Measurements from ENCODE around the gene FLOT1. TPM values are rescaled to one million over a fixed set of nuclear protein-coding genes. Genes with fewer than 3 reads are reported as not detected.

The FLOT1 gene
- total and polyA plus RNA-seq, 2 donors (not counting 3 experiments of a cell fraction or from before 2014, with no cell fraction given): 141 to 154 TPM

GRCh38 chr6:30743099-30744053 is 889 bp upstream of the FLOT1 start:
- H3K4me3 ChIP-seq (replicated peaks in 1 of 3; ENCODE audit: insufficient read depth in 1 of 3, low read depth in 1 of 3, low read length in 3 of 3): peak overlapping the region; percentile 37 to 83 (median 80)
- H2AFZ ChIP-seq (ENCODE audit: low read depth, low read length): no peak overlapping the region
- H3K4me2 ChIP-seq (ENCODE audit: insufficient read depth, low read length): peak overlapping the region; percentile 77
- DNase-seq (ENCODE audit: low read depth, low spot score) (peak; percentile 36), FAIRE-seq (no peak)
- intact Hi-C loops (cut with micrococcal nuclease): loop anchor here (1.0 to 5.0 kb wide), 5 partner anchors 9 to 344 kb away; no protein-coding TSS in a partner anchor
- TF ChIP-seq GATA2 (IDR thresholded peaks at IDR 0.05; ENCODE audit: insufficient read depth, insufficient read length, low read depth, low read length): no peak
- TF ChIP-seq POLR2AphosphoS5 (IDR thresholded peaks at IDR 0.05; ENCODE audit: insufficient read depth, low read depth, low read length): peak; percentile 34
- dilution Hi-C loops (cut with MboI; ENCODE audit: extremely low pct_ligation_motif_present, low sequenced_read_pairs): loop anchor here (25.0 kb wide), 1 partner anchor 144 kb away; the partner anchor contains the start of gene DDR1
- H3K27ac ChIP-seq (ENCODE audit: insufficient read depth, low read depth, low read length): peak overlapping the region; percentile 89
- TSS peak; percentile 91 for BruUV-seq (replicated peaks)
- H4K20me1 ChIP-seq (replicated peaks; ENCODE audit: control insufficient read depth, extremely low read depth, insufficient read depth, low read length): no peaks in the 10 kb centered on the region
- no peaks in the 10 kb centered on the region for H3K9me3 ChIP-seq (replicated peaks; ENCODE audit: control insufficient read depth, insufficient read depth, low read length)
- H3K27me3 ChIP-seq (ENCODE audit: control insufficient read depth in 2 of 2, insufficient read depth in 2 of 2, low read length in 2 of 2): no peaks in the 10 kb centered on the region
- H3K9ac ChIP-seq (replicated peaks; ENCODE audit: extremely low read depth, insufficient read depth, low read length): peak overlapping the region; percentile 92
- H3K36me3 ChIP-seq (ENCODE audit: control insufficient read depth in 2 of 2, extremely low read depth in 1 of 2, insufficient read depth in 2 of 2, low read length in 2 of 2): peaks cover 2% of the 10 kb centered on the region in 2 experiments
- no peaks in the 10 kb centered on the region for H3K9me1 ChIP-seq (replicated peaks; ENCODE audit: control insufficient read depth, extremely low read depth, insufficient read depth, low read length)
- ChIA-PET CTCF (interaction anchor here (1.1 to 2.3 kb wide), 6 partner anchors 9 to 344 kb away, joined by 4 to 10 read pairs (median 7); no protein-coding TSS in a partner anchor), POLR2A (interaction anchor here (1.2 to 2.1 kb wide), 8 partner anchors 9 to 77 kb away, joined by 3 to 25 read pairs (median 8); no protein-coding TSS in a partner anchor)
- peaks cover 41% of the 10 kb centered on the region for H3K79me2 ChIP-seq (ENCODE audit: control insufficient read depth, insufficient read depth, low read length)
- H3K4me1 ChIP-seq (ENCODE audit: control insufficient read depth, extremely low read depth, insufficient read depth, low read length): peaks cover 47% of the 10 kb centered on the region

DNA sequence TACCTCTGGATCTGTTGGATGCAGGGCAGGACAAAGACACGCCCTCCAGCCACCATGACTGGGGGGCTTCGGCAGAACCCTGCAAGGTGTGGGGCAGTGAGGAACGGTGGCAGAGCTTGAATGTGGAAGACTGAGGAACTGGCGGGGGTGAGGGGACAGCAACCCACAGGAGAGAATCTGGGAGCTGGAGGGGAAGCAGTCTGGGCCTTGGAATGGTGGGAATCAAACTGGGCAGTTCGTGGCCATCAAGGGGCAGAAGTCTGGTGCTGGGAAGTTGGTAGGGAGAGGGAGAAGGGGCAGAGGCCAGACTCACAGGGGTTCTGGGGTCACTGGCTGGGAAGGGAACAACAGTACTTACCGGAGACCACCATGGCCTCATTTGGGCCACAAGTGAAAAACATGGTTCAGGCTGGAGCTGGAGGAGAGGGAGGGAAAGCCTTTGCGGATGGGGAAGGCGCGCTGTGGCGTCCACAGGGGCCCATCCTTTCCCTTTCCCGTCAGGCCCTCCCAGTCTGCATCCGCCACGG is 635 bp downstream of the FLOT1 start:
- H3K4me2 ChIP-seq (ENCODE audit: insufficient read depth, low read length): peak overlapping the region; percentile 56
- no TSS peak for BruUV-seq (replicated peaks)
- no peaks in the 10 kb centered on the region for H3K27me3 ChIP-seq (ENCODE audit: control insufficient read depth in 2 of 2, insufficient read depth in 2 of 2, low read length in 2 of 2)
- peaks cover 43% of the 10 kb centered on the region for H3K79me2 ChIP-seq (ENCODE audit: control insufficient read depth, insufficient read depth, low read length)
- ChIA-PET CTCF (interaction anchor here (0.6 to 2.3 kb wide), 9 partner anchors 10 to 345 kb away, joined by 3 to 13 read pairs (median 6); no protein-coding TSS in a partner anchor), POLR2A (interaction anchor here (0.9 to 2.0 kb wide), 5 partner anchors 10 to 78 kb away, joined by 3 to 11 read pairs (median 4); no protein-coding TSS in a partner anchor)
- H3K9ac ChIP-seq (replicated peaks; ENCODE audit: extremely low read depth, insufficient read depth, low read length): peak overlapping the region; percentile 92
- no peak overlapping the region for H2AFZ ChIP-seq (ENCODE audit: low read depth, low read length)
- DNase-seq (ENCODE audit: low read depth, low spot score) (peak; percentile 90), FAIRE-seq (no peak)
- no peaks in the 10 kb centered on the region for H3K9me3 ChIP-seq (replicated peaks; ENCODE audit: control insufficient read depth, insufficient read depth, low read length)
- dilution Hi-C loops (cut with MboI; ENCODE audit: extremely low pct_ligation_motif_present, low sequenced_read_pairs) (loop anchor here (25.0 kb wide), 1 partner anchor 145 kb away; the partner anchor contains the start of gene DDR1), intact Hi-C loops (cut with micrococcal nuclease) (loop anchor here (1.0 to 5.0 kb wide), 3 partner anchors 21 to 345 kb away; no protein-coding TSS in a partner anchor)
- H4K20me1 ChIP-seq (replicated peaks; ENCODE audit: control insufficient read depth, extremely low read depth, insufficient read depth, low read length): no peaks in the 10 kb centered on the region
- H3K36me3 ChIP-seq (ENCODE audit: control insufficient read depth in 2 of 2, extremely low read depth in 1 of 2, insufficient read depth in 2 of 2, low read length in 2 of 2): peaks cover 2% of the 10 kb centered on the region in 2 experiments
- peak overlapping the region in 2 of 3 experiments; percentile 61 to 80 for H3K4me3 ChIP-seq (replicated peaks in 1 of 3; ENCODE audit: insufficient read depth in 1 of 3, low read depth in 1 of 3, low read length in 3 of 3)
- TF ChIP-seq EZH2 (IDR thresholded peaks at IDR 0.05; ENCODE audit: borderline replicate concordance, low read depth, low read length, severe bottlenecking): no peak
- peak; percentile 69 for TF ChIP-seq POLR2AphosphoS5 (IDR thresholded peaks at IDR 0.05; ENCODE audit: insufficient read depth, low read depth, low read length)
- no peak for TF ChIP-seq JUN (IDR thresholded peaks at IDR 0.05; ENCODE audit: borderline replicate concordance, insufficient read depth, insufficient read length, low read depth)
- peak; percentile 92 for TF ChIP-seq POLR2A (IDR thresholded peaks at IDR 0.05; ENCODE audit: low read depth, low read length)
- H3K9me1 ChIP-seq (replicated peaks; ENCODE audit: control insufficient read depth, extremely low read depth, insufficient read depth, low read length): no peaks in the 10 kb centered on the region
- peaks cover 48% of the 10 kb centered on the region for H3K4me1 ChIP-seq (ENCODE audit: control insufficient read depth, extremely low read depth, insufficient read depth, low read length)
- peak overlapping the region; percentile 89 for H3K27ac ChIP-seq (ENCODE audit: insufficient read depth, low read depth, low read length)
